ENCODE results near the gene C6orf52. TPM values are rescaled to one million over a fixed set of nuclear protein-coding genes. Genes with fewer than 3 reads are reported as not detected.

Gene C6orf52
- total and polyA plus RNA-seq, 9 of the 15 experiments (the other 6 are each of a cell fraction or from before 2014, with no cell fraction given), result 6.7 to 37.0 (median 11.1) TPM

- TF ChIP-seq ZNF277 (CRISPR knock-in tag; IDR thresholded peaks at IDR 0.05; ENCODE audit: borderline replicate concordance) (no peak), FOXM1 (IDR thresholded peaks at IDR 0.05; ENCODE audit: low read depth) (peak; percentile 79; the same call in 1 of the 2 replicates), FOXM1 (CRISPR knock-in tag; IDR thresholded peaks at IDR 0.05; ENCODE audit: low read depth) (no peak), CEBPB (tag; IDR thresholded peaks at IDR 0.05) (peak; percentile 99), TAF7 (tag; IDR thresholded peaks at IDR 0.05) (peak; percentile 90), ZNF511 (CRISPR knock-in tag; IDR thresholded peaks at IDR 0.05) (peak; percentile 65; the same call in 1 of the 2 replicates), ERF (CRISPR knock-in tag; IDR thresholded peaks at IDR 0.05) (no peak), SNIP1 (IDR thresholded peaks at IDR 0.05; ENCODE audit: low read depth) (no peak), ZNF431 (CRISPR knock-in tag; IDR thresholded peaks at IDR 0.05) (no peak), MYNN (IDR thresholded peaks at IDR 0.05) (0 out of 2 replicates have a peak, but pooled peaks have one; percentile 24), MYNN (CRISPR knock-in tag; IDR thresholded peaks at IDR 0.05) (no peak), CBFA2T2 (conservative IDR thresholded peaks at IDR 0.05) (0 out of 2 replicates have a peak, but pooled peaks have one; percentile 30), MEF2A (IDR thresholded peaks at IDR 0.05; ENCODE audit: control insufficient read depth, low read depth, low read length) (0 out of 2 replicates have a peak, but pooled peaks have one; percentile 9), XRCC3 (IDR thresholded peaks at IDR 0.05) (no peak), E2F6 (IDR thresholded peaks at IDR 0.05; ENCODE audit: borderline replicate concordance in 1 of 2, extremely low read depth in 1 of 2, insufficient read depth in 1 of 2, insufficient read length in 1 of 2, low read depth in 1 of 2, low read length in 1 of 2, poor library complexity in 1 of 2, severe bottlenecking in 1 of 2) (peak; percentile 68 to 82), KHSRP (IDR thresholded peaks at IDR 0.05) (no peak), HDAC1 (IDR thresholded peaks at IDR 0.05) (0 out of 4 replicates have a peak, but pooled peaks of 1 of the 2 experiments have one; percentile 57), ETV5 (CRISPR knock-in tag; IDR thresholded peaks at IDR 0.05; ENCODE audit: low read depth) (peak; percentile 67), CHAMP1 (IDR thresholded peaks at IDR 0.05) (no peak), PHF21A (IDR thresholded peaks at IDR 0.05; ENCODE audit: borderline replicate concordance, low read depth) (no peak), ZNF639 (CRISPR knock-in tag; conservative IDR thresholded peaks at IDR 0.05 in 1 of 2, IDR thresholded peaks at IDR 0.05 in 1 of 2) (peak in 1 of 2 experiments; percentile 100; a peak in 2 of 4 replicates)
Observed at GRCh38 chr6:10722820-10723566, 28.6 kb upstream of the C6orf52 start, which contains the start of gene TMEM14C (continued).
